ENCODE results near the gene UBE2V1. TPM values are rescaled to one million over a fixed set of nuclear protein-coding genes. Genes with fewer than 3 reads are reported as not detected.

UBE2V1 gene
- total and polyA plus RNA-seq, 10 of the 15 experiments (the other 5 are each of a cell fraction or from before 2014, with no cell fraction given): 51.8 to 219 (median 141) TPM

GRCh38 chr20:50115591-50116367, 2.8 kb upstream of the UBE2V1 start (continued):
- TF ChIP-seq, protein P1, sequence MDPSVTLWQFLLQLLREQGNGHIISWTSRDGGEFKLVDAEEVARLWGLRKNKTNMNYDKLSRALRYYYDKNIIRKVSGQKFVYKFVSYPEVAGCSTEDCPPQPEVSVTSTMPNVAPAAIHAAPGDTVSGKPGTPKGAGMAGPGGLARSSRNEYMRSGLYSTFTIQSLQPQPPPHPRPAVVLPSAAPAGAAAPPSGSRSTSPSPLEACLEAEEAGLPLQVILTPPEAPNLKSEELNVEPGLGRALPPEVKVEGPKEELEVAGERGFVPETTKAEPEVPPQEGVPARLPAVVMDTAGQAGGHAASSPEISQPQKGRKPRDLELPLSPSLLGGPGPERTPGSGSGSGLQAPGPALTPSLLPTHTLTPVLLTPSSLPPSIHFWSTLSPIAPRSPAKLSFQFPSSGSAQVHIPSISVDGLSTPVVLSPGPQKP (IDR thresholded peaks at IDR 0.05; ENCODE audit: low read depth, low read length): peak; percentile 28; the same call in 1 of the 2 replicates
- TF ChIP-seq POU2F2 (IDR thresholded peaks at IDR 0.05; ENCODE audit: borderline replicate concordance, low read depth, low read length): peak; percentile 22; the same call in 1 of the 3 replicates
- TF ChIP-seq, protein P2, sequence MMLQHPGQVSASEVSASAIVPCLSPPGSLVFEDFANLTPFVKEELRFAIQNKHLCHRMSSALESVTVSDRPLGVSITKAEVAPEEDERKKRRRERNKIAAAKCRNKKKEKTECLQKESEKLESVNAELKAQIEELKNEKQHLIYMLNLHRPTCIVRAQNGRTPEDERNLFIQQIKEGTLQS (IDR thresholded peaks at IDR 0.05; ENCODE audit: borderline replicate concordance, extremely low read depth, low read depth, low read length): no peak
- TF ChIP-seq TARDBP (IDR thresholded peaks at IDR 0.05; ENCODE audit: borderline replicate concordance): 0 out of 2 replicates have a peak, but pooled peaks have one; percentile 46
- TF ChIP-seq JUND (IDR thresholded peaks at IDR 0.05; ENCODE audit: low read depth, low read length): no peak
- no peak for TF ChIP-seq ZSCAN29 (IDR thresholded peaks at IDR 0.05)
- TF ChIP-seq SMAD5 (IDR thresholded peaks at IDR 0.05; ENCODE audit: low read depth): peak; percentile 80; the same call in 1 of the 2 replicates
- no peak for TF ChIP-seq NFIC (IDR thresholded peaks at IDR 0.05; ENCODE audit: low read depth, low read length)
- TF ChIP-seq LARP7 (IDR thresholded peaks at IDR 0.05): no peak
- peak; percentile 60; the same call in 1 of the 2 replicates for TF ChIP-seq RUNX3 (IDR thresholded peaks at IDR 0.05; ENCODE audit: low read length)
- TF ChIP-seq GATAD2B (conservative IDR thresholded peaks at IDR 0.05; ENCODE audit: low read depth): no peak
- no peak; the same call in 1 of the 2 replicates for TF ChIP-seq ZNF207 (IDR thresholded peaks at IDR 0.05; ENCODE audit: borderline replicate concordance)
- peak; percentile 38; the same call in 1 of the 2 replicates for TF ChIP-seq TAF1 (IDR thresholded peaks at IDR 0.05; ENCODE audit: borderline replicate concordance, low read depth, low read length)
- TF ChIP-seq IKZF1 (conservative IDR thresholded peaks at IDR 0.05): peak; percentile 92
- 0 out of 2 replicates have a peak, but pooled peaks have one; percentile 56 for TF ChIP-seq NFXL1 (IDR thresholded peaks at IDR 0.05; ENCODE audit: borderline replicate concordance)
- TF ChIP-seq, protein P3, sequence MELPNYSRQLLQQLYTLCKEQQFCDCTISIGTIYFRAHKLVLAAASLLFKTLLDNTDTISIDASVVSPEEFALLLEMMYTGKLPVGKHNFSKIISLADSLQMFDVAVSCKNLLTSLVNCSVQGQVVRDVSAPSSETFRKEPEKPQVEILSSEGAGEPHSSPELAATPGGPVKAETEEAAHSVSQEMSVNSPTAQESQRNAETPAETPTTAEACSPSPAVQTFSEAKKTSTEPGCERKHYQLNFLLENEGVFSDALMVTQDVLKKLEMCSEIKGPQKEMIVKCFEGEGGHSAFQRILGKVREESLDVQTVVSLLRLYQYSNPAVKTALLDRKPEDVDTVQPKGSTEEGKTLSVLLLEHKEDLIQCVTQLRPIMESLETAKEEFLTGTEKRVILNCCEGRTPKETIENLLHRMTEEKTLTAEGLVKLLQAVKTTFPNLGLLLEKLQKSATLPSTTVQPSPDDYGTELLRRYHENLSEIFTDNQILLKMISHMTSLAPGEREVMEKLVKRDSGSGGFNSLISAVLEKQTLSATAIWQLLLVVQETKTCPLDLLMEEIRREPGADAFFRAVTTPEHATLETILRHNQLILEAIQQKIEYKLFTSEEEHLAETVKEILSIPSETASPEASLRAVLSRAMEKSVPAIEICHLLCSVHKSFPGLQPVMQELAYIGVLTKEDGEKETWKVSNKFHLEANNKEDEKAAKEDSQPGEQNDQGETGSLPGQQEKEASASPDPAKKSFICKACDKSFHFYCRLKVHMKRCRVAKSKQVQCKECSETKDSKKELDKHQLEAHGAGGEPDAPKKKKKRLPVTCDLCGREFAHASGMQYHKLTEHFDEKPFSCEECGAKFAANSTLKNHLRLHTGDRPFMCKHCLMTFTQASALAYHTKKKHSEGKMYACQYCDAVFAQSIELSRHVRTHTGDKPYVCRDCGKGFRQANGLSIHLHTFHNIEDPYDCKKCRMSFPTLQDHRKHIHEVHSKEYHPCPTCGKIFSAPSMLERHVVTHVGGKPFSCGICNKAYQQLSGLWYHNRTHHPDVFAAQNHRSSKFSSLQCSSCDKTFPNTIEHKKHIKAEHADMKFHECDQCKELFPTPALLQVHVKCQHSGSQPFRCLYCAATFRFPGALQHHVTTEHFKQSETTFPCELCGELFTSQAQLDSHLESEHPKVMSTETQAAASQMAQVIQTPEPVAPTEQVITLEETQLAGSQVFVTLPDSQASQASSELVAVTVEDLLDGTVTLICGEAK (IDR thresholded peaks at IDR 0.05; ENCODE audit: borderline replicate concordance): peak; percentile 88
- no peak for TF ChIP-seq EZH2 (IDR thresholded peaks at IDR 0.05; ENCODE audit: borderline replicate concordance, control insufficient read depth, low read depth, low read length)
- peak; percentile 59; the same call in 1 of the 2 replicates for TF ChIP-seq ZNF687 (IDR thresholded peaks at IDR 0.05)
- TF ChIP-seq HDGF (IDR thresholded peaks at IDR 0.05): no peak
- TF ChIP-seq YY1 (IDR thresholded peaks at IDR 0.05; ENCODE audit: low read depth, low read length): peak; percentile 67

Data from GM12878 (cell line).